NCI-H1930 (cell line): ENCODE results near the gene TEX2.
"Not testable (repeated sequence)": the region's sequence is repeated elsewhere in the genome, so short reads cannot be mapped to it uniquely, and the experiment has no call there.

Experiments
- DNase-seq, 2 experiments: peaks; one replicate each; lab custom pipeline; 2025; lab: John Stamatoyannopoulos, UW

The TEX2 gene

DNA sequence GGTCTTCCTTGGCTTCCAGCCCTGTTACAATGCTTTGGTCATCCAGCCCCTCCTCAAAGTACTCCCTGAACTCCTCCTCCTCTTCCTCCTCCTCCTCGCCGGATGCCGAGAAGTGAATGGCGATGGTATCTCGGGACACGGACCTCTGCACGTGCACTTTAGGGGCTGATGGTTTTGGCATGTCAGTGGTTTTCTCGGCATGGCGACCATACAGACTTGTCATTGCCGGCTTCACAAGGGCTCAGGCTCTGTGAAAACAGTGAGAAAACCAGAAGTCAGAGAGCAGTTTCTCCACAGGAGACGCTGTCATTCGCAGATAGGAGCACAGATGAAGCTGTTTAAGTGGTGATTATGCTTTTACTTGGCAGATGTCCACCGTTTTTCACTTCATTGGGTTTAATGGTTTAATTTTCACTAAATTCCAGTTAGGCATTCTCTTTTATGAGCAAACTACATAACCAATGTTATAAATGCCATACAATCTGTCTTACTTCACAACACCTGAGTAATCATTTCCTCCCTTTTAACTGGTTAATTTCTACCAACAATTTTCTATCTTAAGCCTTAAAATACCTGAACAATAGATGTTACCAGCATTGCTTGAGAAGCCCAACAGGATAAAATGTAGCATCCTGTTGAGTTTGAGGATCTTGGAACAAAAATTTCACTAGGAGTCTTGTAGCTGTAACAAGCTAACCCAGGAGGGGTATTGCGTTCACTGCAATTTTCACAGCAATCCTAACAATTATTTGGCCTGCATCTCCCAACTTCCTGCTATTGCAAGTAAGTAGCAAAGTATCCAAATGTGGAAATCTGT, 48.9 kb downstream of the TEX2 start:
- DNase-seq = no peak

DNA sequence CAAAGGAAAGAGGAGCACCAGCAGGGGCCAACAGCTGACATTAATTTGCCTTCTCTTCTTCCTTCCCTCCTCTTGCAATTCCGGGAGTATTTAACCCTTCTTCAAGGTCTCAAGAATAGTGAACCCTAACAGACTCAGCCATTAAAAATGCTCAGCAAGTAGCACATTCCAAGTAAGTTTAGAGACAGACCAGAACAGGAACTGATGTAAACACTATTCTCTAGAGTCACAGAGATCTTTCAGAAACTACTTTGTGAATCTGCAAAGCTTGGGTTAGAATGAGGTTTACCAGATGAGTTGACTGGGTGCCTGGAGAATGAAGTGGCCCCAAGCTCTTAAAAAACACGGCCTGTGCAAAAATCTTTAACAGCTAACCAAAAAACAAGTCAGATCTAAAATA, 50.9 kb downstream of the TEX2 start:
- no peak for DNase-seq

DNA sequence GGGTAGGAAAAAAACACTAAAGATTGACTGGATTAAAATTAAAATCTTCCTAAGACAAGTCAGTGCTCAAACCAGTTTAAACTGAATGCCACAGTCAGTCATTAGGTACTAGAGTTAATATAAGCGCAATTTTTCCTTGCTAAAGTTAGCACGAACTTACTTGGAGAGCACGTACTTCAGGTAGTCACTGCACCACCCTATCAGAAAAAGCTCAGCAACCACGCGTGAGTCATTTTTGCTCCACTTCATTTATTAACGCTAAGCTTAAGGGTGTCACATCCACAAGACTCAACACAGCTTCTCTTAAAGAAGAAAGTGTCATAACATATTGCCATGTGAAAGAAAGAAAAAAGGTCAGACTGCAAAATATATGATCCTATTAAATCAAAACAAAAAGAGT, 53.1 kb downstream of the TEX2 start:
- no peak for DNase-seq

GRCh38 chr17:64209356-64209941, 53.6 kb downstream of the TEX2 start:
- DNase-seq = no peak

DNA sequence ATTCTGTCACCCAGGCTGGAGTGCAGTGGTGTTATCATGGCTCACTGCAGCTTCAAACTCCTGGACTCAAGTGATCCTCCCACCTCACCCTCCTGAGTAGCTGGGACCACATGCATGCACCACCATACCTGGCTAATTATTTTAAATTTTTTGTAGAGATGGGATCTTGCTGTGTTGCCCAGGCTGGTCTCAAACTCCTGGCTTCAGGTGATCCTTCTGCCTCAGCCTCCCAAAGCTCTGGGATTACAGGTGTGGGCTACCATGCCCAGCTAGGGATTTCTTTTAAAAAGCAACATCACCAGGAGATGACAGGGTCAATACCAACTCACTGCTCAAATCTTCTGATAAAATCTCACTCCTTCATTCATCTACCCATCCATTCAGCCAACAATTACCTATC, 54.4 kb downstream of the TEX2 start:
- DNase-seq = not testable (repeated sequence)

DNA sequence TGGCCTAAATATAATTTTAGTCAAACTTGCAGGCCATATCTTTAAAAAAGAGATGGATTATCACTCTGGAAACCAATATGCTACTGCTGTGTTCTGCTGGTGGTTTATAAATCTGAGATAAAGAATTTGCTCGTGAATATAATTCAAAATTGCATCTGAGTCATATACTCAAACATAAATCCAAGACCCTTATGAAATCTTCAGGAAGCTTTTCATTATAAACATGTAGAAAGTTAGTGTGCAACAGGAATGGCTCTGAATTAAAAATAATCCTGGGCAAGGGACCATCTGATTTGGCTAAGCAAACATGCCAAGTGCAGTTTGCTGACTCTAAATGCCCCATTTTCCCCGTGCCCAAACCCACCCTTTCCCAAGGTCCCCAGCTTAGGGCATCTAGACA, 57.3 kb downstream of the TEX2 start:
- no peak for DNase-seq

DNA sequence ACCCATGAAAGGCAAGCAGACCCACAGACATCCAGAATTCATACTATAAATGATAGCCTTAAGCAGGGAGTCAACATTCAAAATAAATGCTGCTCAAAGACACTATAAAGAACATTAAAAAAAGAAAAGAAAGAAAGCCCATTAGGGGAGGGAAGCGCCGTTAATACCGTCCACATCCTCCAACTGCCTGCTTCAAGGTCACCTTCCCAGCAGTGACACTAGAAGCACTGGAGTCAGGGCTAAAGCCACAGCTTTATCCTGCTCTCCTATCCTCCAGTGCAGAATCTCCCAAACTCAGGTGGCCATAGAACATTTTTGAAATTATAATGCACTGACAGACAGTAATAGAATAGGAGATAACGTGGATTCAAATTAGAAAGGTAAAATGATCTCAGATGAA, 59.4 kb downstream of the TEX2 start:
- no peak for DNase-seq

- DNase-seq = no peak
Measured at GRCh38 chr17:64202683-64203344, 60.2 kb downstream of the TEX2 start.

GRCh38 chr17:64200080-64201032, 62.7 kb downstream of the TEX2 start:
- DNase-seq = no peak

DNA sequence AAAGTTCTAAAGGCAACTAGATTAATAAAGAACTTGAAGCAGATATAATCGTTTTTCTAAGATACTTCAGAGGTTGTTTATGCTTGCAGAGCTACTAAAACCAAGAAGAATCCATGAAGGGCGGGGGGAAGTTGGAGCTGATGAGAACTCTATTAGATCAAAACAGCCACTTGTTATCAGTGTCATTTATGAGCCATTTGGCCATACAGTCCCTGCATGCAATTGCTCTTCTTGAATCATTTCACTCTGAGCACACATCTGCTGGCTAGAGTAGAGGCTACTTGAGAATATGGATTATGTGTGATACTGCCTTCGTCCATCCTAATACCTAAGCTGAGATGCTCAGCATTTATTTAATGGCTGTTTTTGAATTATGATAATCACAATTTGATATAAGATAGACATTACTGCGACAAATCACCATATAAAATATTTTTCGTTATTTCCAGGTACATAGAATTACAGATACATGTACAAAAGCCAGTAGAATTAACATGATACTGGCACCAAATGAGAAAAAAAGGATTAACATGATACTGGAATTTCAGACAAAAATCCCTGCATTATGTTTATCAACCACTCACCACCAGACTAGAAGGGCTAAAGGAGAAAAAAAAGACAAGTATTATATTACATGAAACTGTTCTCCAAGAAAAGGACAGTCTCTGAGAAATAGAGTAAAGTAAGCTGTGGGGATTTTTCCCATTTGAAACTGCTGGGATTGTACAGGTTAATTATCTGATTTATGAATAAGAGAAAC, 64.5 kb downstream of the TEX2 start:
- no peak for DNase-seq

DNA sequence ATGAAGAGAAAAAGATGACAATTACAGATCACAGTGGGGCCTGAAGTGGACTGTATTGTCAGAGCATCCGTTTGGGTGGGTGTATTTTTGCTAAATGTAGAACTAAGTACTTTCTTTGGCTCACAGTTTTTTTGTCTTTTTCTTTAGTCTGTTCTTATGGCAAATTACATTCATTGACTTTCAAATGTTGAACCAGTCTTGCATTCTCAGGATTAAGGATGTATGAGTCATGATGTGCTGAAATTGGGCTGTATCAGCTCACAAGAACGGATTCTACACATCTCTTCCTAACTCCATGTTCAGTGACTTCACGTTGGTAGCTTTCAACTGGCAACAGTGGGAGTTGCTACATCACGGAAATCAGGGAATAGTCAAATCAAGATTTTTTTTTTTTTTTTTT, 66.5 kb downstream of the TEX2 start:
- no peak for DNase-seq

- DNase-seq = no peak
Measured at GRCh38 chr17:64193561-64193960, 69.5 kb downstream of the TEX2 start.

- DNase-seq = no peak
Measured at GRCh38 chr17:64192589-64192988, 70.5 kb downstream of the TEX2 start.

DNA sequence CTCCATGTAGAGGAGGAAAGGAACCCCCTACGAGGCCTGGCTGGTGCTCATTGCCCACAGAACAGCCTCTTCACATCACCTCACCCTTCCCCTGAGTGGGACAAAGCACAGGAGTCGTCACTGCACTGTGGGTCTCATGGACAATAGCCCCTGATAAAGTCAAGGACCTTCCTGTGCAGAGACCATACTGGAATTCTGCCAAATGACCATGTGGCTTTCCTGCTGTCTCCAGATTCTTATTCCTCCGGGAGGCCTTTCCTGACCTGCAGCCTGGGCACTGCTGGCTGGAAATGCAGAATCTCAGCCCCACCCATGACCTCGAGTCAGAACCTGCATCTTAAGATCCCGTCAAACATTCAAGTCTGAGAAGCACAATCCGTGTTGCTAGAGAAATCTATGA, 72.6 kb downstream of the TEX2 start:
- no peak for DNase-seq

DNA sequence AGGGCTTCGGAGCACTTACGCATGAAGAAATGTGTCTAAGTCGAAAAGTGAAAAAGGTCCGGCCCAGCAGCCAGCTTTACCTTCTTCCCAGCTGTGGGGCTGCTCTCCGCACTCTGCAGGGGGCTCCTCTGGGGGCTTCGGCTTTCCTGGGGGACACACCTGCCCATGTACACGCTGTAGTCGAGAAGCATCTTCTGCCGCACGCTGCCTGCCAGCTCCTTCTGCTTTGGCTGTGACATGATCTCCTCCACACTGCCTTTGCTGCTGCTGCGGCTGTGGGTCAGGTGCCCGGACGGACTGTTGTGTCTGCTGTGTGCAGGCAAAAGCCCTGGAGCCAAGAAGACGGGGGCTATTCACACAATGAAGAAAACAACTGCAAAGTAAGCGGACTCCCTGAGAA, 75.0 kb downstream of the TEX2 start:
- no peak for DNase-seq

DNA sequence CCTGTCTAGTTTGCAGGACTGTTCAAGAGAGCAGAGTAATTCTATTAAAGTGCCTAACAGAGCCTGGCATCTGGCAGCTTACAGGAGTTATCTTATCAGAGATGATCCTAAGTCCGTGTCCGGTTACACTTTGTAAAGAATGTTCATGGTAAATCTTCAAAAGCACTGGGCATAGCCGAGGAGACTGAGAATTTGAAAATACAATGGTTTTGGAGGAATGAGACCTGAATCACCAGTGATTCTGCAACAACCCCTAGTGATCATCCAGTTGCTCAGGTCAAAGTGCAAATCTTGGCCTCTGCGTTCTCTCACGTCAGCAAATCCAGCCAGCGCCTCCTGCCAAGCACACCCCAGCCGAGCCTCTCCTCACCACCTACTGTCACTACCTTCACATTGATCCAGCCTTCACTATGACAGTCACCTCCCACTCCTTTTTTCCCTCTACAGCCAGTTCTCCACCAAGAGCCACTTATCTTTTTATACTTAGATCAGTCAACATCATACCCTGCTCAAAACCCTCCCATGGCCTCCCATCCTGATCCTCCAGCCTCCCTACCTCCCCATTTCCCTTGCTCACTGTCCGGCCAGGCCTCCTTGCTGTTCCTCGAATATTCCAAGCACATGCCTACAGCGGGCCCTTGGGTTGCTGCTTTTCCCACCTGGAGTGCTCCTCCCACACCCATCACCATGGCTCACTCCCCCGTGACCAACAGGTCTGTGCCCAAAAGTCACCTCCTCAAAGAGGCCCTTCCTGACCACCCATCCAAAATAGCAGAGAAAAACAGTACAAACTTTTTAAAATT, 75.8 kb downstream of the TEX2 start:
- no peak for DNase-seq

DNA sequence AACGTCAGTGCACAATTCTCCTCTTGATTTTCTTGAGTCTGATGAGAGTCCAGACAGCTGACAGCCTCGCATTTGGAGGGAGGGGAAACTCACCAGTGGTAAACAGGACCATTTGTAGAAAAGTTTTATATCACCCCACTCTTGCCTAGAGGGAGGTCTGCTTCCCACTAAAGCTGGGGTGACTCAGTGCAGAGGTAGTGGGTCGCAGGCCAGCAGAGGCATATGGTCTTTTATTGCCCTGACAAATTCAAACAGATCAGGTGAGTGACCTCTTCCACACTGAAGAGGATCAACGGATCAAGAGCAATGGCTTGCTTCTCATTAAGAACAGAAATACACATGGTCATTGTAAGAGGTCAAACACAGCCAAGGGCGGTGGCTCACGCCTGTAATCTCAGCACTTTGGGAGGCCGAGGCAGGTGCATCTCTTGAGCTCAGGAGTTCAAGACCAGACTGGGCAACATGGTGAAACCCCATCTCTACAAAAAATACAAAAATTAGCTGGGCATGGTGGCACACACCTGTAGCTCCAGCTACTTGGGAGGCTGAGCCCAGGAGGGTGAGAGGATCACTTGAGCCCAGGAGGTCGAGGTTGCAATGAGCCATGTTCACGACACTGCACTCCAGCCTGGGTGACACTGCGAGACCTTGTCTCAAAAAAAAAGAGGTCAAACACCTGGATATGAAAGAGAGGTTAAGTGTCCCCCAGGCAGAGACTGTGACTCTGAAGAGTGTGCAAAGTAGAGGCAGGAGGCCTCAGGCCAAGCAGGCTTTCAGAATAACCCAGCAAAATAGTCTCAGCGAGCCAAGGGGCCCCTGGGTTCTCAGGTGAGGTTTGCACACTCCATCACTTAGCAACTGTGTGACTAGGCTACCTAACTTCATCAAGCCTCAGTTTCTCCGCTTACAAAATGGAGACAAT, 76.6 kb downstream of the TEX2 start:
- no peak for DNase-seq

DNA sequence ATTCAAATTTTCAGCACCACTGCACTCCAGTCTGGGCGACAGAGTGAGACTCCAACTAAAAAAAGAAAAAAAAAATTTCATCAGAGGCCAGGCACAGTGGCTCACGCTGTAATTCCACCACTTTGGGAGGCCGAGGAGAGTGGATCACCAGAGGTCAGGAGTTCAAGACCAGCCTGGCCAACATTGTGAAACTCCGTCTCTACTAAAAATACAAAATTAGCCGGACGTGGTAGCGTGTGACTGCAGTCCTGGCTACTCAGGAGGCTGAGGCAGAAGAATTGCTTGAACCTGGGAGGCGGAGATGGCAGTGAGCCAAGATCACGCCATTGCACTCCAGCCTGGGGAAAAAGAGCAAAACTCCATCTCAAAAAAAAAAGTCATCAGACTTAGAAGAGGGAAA, 77.5 kb downstream of the TEX2 start:
- DNase-seq = not testable (repeated sequence)

- DNase-seq = no peak
Measured at GRCh38 chr17:64185101-64185500, 78.0 kb downstream of the TEX2 start.
